Type B pancreatic cell (in vitro differentiated cells): ENCODE results near the gene TIMM17B. TPM values are rescaled to one million over a fixed set of nuclear protein-coding genes. Genes with fewer than 3 reads are reported as not detected.

Source experiments
- DNase-seq: peaks from one replicate; pipeline ENCODE4 v3.0.0; 2021; ENCODE audit warnings: mixed read lengths; ENCODE audit not compliant: unreplicated experiment; ENCODE audit errors: extremely low spot score
- H3K27ac Mint-ChIP-seq: 2 replicates; pipeline ENCODE4 v1.8.0; 2021; ENCODE audit warnings: mild to moderate bottlenecking, mixed read lengths
- H3K27me3 Mint-ChIP-seq: 2 replicates; pipeline ENCODE4 v1.8.0; 2021; ENCODE audit warnings: mixed read lengths
- H3K36me3 Mint-ChIP-seq: 2 replicates; pipeline ENCODE4 v1.8.0; 2021; ENCODE audit warnings: mixed read lengths
- H3K4me1 Mint-ChIP-seq: one replicate; pipeline ENCODE4 v1.8.0; 2021; ENCODE audit warnings: mixed read lengths; ENCODE audit not compliant: unreplicated experiment
- H3K4me3 Mint-ChIP-seq: 2 replicates; pipeline ENCODE4 v1.8.0; 2021; ENCODE audit warnings: mild to moderate bottlenecking, mixed read lengths
- H3K9me3 Mint-ChIP-seq: 2 replicates; pipeline ENCODE4 v1.8.0; 2021; ENCODE audit warnings: mixed read lengths
- CTCF ChIP-seq: fragments of 200-600 bp; sonication (generic); conservative IDR thresholded peaks from 2 replicates; pipeline ENCODE4 v1.5.0; 2021; ENCODE audit warnings: antibody characterized with exemption, mild to moderate bottlenecking
- total RNA-seq: library from RNA; stranded (reverse); gene quantifications from 2 replicates; pipeline ENCODE4 v1.2.1, GENCODE V29; 2021; ENCODE audit warnings: low replicate concordance

The TIMM17B gene
- total RNA-seq, 1 donor from 2014 or later: 77.4 TPM

DNA sequence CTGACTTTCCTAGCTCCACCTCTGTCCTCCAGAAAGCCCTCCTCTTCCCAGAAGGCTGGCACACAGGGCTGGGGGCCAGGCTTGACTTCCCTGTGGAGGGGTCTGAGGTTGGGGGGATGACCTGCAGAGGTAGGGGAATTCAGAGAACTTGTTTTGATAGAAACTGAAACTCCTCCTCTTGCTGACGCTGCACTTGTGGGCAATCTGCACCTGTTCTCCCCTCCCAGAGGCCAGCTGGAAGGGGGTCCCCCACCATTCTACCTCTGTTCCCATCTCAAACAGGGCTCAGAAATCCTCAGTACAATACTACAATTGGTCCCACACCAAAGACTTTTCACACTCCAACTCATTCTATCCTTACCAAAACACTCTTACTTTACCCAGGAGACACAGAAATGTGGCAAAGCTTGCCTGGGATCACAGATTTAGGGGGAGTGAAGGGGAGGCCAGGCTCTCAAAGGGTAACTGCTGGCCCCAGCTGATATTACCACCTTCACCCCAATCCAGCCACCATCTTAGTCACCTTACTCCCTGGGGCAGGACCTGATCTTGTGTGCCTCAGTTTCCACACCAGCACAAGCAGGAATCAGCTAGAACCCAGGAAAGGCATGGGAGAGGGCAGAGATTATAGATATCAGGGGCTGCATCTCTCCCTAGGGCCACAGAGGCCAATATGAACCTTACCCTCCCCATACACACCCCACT, 41.3 kb upstream of the TIMM17B start:
- Mint-ChIP-seq H3K27me3 (no peaks in the 10 kb centered on the region), H3K9me3 (no peaks in the 10 kb centered on the region), H3K27ac (no peak overlapping the region), H3K4me1 (no peaks in the 10 kb centered on the region), H3K4me3 (no peak overlapping the region), H3K36me3 (peaks cover 11% of the 10 kb centered on the region)
- DNase-seq: no peak
- no peak for TF ChIP-seq CTCF

DNA sequence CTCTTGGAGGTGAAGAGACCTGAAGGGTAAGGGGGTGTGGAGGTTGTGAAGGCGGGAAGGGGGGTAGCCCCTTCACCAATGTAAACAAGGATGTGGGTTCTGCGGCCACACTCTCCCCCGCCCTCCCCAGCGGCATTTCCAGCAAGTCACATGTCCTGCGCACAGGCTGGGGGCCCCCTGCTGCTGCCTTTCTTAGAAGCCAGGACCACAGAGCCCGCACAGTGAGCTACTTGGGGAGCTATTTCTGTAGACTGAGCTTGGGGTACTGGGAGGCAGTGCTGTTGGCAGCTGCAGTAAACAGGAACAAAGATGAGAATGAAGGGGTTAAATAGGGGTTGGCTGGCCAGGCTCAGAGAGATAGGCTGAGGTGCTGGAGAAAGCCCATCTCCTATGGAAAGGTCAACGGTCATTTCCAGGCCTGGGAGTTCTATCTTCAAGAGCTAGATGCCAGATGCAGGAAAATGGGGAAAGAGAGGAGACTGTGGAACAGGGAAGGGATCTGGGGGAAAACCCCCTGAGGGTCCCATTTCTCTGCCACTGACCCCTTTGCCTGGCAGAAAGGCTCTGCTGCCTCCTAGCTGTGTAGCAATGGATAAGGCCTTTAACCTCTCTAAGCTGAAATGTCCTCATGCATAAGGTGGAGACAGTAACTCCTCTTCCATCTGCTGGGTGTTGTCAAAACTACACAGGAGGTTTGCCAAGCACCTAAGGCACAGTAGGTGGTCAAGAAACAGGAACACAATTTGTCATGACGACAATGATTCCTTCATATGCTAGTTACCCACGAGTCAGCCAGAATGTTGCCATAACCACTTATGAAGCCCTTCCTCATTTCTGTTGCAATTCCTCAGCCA, 39.7 kb upstream of the TIMM17B start:
- no peak for DNase-seq
- no peak for TF ChIP-seq CTCF
- H3K4me1 Mint-ChIP-seq: no peaks in the 10 kb centered on the region
- H3K27ac Mint-ChIP-seq: no peak overlapping the region
- H3K36me3 Mint-ChIP-seq: peaks cover 12% of the 10 kb centered on the region
- no peaks in the 10 kb centered on the region for H3K27me3 Mint-ChIP-seq
- H3K4me3 Mint-ChIP-seq: no peak overlapping the region
- peaks cover 4% of the 10 kb centered on the region for H3K9me3 Mint-ChIP-seq

DNA sequence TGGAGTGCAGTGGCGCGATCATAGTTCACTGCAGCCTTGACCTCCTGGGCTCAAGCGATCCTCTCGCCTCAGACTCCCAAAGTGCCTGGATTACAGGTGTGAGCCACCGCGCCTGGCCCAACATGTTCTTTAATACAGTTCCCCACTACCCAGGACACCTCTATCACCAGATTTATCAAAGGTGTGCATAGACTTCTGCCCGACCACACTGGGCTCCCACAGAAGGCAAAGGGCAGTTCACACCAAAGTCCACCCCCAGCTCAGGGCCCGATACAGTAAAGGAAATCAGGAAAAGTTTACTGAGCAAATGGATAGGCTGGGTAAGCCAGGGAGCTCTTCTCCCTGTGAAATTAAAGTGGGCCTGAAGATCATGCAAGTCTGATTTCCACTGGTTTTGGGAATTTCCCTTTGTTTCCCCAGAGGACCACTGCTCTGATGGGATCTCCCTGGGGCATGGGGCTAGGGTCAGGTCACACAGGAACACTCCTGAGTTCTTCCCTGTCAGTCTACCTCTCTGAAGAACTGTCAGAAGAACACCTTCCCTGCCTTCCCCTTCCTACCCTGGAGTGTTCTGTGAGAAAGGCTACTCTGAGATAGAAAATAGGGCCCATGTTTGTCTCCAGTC, 39.0 kb upstream of the TIMM17B start:
- H3K4me1 Mint-ChIP-seq: no peaks in the 10 kb centered on the region

DNA sequence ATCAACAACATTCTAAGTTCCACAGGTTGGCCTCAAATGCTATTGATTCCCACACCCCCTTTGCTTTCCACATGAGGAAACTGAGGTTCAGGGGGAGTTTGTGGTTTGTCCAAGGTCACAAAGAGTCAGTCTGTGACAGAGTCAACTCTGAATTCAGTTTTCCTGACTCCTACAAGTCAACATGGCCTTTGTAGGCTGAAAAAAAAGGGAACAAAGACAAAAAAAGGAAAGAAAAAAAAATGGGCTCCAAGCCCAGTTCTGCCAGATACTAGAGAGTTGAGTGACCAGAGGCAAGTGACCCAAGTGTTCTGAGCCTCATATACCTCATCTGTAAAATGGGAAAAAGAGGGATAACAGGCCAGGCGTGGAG, 37.7 kb upstream of the TIMM17B start:
- no peak for DNase-seq
- Mint-ChIP-seq H3K4me3 (no peak overlapping the region), H3K36me3 (peaks cover 14% of the 10 kb centered on the region), H3K27me3 (no peaks in the 10 kb centered on the region), H3K27ac (no peak overlapping the region), H3K4me1 (no peaks in the 10 kb centered on the region), H3K9me3 (peaks cover 4% of the 10 kb centered on the region)
- no peak for TF ChIP-seq CTCF

More for the DNA sequence above, 39.0 kb upstream of the TIMM17B start:
- TF ChIP-seq CTCF: no peak
- no peak for DNase-seq
- H3K36me3 Mint-ChIP-seq: peaks cover 12% of the 10 kb centered on the region
- no peak overlapping the region for H3K4me3 Mint-ChIP-seq
- no peak overlapping the region for H3K27ac Mint-ChIP-seq
- H3K9me3 Mint-ChIP-seq: peaks cover 4% of the 10 kb centered on the region
- no peaks in the 10 kb centered on the region for H3K27me3 Mint-ChIP-seq

- TF ChIP-seq CTCF: no peak
- Mint-ChIP-seq H3K4me3 (no peak overlapping the region), H3K36me3 (peaks cover 17% of the 10 kb centered on the region), H3K9me3 (peaks cover 4% of the 10 kb centered on the region), H3K4me1 (no peaks in the 10 kb centered on the region), H3K27me3 (no peaks in the 10 kb centered on the region), H3K27ac (no peak overlapping the region)
- no peak for DNase-seq
Measured at GRCh38 chrX:48934581-48935300, 37.2 kb upstream of the TIMM17B start.
